ENCODE results near the gene CCL15.
"Not testable (repeated sequence)": the region's sequence is repeated elsewhere in the genome, so short reads cannot be mapped to it uniquely, and the experiment has no call there.

The CCL15 gene

GRCh38 chr17:36004594-36005108 lies 3.3 kb upstream of the CCL15 start:
- no peak for TF ChIP-seq CTCF (conservative IDR thresholded peaks at IDR 0.05)
- no peak overlapping the region for H3K27ac ChIP-seq

- no peak overlapping the region for H3K27ac ChIP-seq
- no peak for TF ChIP-seq CTCF (conservative IDR thresholded peaks at IDR 0.05)
Observed at GRCh38 chr17:36002631-36003030, 1.3 kb upstream of the CCL15 start.

- no peak for TF ChIP-seq CTCF (conservative IDR thresholded peaks at IDR 0.05)
- no peak overlapping the region for H3K27ac ChIP-seq
Observed at GRCh38 chr17:36001862-36002603, 680 bp upstream of the CCL15 start.

- no peak overlapping the region for H3K27ac ChIP-seq
- no peak for TF ChIP-seq CTCF (conservative IDR thresholded peaks at IDR 0.05)
Observed at GRCh38 chr17:36000732-36001109, 632 bp downstream of the CCL15 start.

- TF ChIP-seq CTCF (conservative IDR thresholded peaks at IDR 0.05): no peak
- H3K27ac ChIP-seq: no peak overlapping the region
Observed at GRCh38 chr17:35998756-35999155, 2.6 kb downstream of the CCL15 start.

GRCh38 chr17:35998018-35998545 lies 3.3 kb downstream of the CCL15 start:
- no peak for TF ChIP-seq CTCF (conservative IDR thresholded peaks at IDR 0.05)

GRCh38 chr17:35995346-35995745 lies 6.0 kb downstream of the CCL15 start:
- H3K27ac ChIP-seq: not testable (repeated sequence)

More at GRCh38 chr17:35998018-35998545, 3.3 kb downstream of the CCL15 start:
- no peak overlapping the region for H3K27ac ChIP-seq

- no peak for TF ChIP-seq CTCF (conservative IDR thresholded peaks at IDR 0.05)
- H3K27ac ChIP-seq: no peak overlapping the region
Observed at GRCh38 chr17:35991075-35991474, 10.3 kb downstream of the CCL15 start.

Data from VCaP (cell line).